GM19328 (cell line): Measurements from ENCODE around the gene PRDX4.
"Not testable (repeated sequence)": the region's sequence is repeated elsewhere in the genome, so short reads cannot be mapped to it uniquely, and the experiment has no call there.

Source experiments
- ATAC-seq: cut with Tn5 transposase; IDR thresholded peaks from one replicate; pipeline ENCODE4 v1.9.1; 2021; ENCODE audit warnings: mild to moderate bottlenecking, moderate library complexity; ENCODE audit not compliant: unreplicated experiment

PRDX4 gene

DNA sequence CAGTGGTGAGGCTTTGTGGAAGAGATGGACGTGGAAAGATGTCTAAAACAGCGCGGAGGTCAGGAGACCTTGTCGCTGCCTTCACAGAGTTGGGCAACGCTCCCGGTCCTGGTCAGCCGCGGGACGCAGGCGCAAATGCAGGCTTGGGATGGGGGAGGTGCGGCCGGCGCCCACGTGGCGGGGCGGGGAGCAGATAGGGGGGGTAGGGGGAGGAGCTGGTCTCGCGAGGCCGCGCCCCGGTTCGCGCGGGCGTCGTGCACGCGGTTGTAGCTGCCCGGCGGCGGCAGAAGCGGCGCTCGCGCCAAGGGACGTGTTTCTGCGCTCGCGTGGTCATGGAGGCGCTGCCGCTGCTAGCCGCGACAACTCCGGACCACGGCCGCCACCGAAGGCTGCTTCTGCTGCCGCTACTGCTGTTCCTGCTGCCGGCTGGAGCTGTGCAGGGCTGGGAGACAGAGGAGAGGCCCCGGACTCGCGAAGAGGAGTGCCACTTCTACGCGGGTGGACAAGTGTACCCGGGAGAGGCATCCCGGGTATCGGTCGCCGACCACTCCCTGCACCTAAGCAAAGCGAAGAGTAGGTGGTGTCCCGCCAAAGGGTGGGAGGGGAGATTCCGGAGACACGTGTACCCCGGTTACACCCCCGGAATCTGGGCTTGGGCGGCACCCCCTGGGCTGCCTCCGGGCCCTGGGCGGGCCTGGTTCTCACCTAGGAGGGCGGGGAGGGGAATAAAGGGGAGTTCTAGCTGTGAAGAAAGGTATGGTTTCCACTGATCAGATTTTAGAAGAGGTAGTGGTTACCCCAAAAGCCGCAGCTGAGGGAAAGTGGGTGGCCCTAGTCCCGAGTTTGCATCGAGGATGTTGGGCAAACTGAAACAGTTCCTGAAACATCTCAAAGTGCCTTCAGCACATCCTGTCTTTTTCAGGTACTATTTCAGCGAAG, at the start of gene PRDX4:
TSS of gene PRDX4 (plus strand) at position 255 of the 939 bp plus-strand sequence. CDS start at position 333, 78 bp downstream.
- ATAC-seq, result peak; percentile 57

DNA sequence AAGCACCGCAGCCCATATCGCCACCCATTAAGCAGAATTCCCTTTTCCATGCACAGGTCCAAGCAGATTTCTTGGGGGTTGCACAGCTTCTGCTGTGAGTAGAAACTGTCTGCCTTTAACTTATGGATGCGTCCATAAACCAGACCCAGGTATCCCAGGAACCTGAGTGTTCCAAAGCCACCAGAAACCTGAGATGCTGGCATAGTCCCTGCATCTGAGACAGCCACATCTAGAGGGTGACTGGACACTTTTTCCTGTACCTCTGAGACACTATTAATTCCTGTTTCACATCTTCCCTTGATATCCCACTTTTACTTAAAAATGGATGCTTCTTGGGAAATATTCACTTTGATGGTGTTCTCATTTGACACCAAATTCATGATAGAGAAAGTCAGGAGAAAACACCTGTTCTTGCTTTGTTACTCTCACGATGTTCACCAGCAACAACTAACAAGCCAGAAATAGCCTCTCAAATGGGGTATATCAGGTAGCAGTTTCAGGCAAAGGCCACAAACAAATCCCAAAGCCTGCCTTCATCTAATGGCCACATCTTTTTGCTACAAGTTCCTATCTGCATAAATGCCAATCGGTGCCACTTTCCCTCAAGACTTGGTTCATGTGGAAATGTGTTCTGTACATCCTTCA, 45.5 kb upstream of the PRDX4 start:
- no peak for ATAC-seq

DNA sequence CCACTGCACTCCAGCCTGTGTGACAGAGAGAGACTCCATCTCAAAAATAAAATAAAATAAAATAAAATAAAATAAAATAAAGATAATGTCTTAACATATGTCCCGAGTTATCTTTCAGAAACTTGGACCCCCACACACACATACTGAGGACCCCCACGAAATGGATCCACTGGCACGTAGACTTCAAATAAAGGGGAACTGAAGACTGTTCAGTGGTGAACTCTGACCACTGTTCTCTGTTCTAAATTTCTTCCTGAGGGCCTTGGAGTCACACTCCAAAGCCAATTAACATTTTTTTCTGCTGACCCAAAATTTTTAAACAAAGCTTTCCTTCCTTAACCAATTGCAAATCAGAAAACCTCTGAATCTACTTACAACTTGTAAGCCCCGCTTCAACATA, 43.5 kb upstream of the PRDX4 start:
- no peak for ATAC-seq

GRCh38 chrX:23626651-23627050, 40.6 kb upstream of the PRDX4 start:
- no peak for ATAC-seq

DNA sequence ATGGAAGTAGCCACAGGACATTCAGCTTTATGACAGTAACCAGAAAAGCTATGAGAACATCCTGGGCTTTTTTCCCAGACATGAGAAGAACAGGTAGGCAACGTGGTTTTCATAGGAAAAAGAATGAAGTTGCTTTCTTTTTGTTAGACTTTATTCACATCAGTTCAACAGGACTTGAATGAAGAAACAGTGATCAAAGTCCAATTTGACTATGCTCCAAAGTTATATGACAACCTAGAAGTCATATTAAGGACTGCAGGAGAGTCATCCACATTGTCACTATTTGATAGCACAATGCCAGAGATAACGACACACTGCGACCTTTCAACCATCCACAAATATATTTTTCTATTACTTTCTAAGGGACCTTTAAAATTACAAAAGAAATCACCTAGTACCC, 39.2 kb upstream of the PRDX4 start:
- no peak for ATAC-seq

GRCh38 chrX:23631136-23631535, 36.2 kb upstream of the PRDX4 start:
- no peak for ATAC-seq

GRCh38 chrX:23633834-23634580, 33.3 kb upstream of the PRDX4 start:
- ATAC-seq, result no peak

GRCh38 chrX:23637187-23637586, 30.1 kb upstream of the PRDX4 start:
- ATAC-seq, result no peak

DNA sequence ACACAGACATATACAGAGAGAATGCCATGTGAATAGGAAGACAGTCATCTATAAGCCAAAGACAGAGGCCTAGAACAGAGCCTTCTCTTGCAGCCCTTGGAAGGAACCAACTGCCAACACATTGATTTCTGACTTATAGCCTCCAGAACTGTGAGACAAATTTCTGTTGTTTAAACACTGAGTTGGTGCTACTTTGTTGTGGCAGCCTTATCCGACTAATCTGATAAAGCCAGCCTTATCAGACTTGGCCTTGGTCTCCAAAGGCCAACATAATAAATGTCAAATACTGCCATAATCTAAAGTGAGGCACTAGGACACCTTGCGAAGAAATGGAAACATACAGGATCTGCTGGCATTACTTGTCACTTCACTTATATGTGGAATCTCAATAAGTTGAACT, 24.3 kb upstream of the PRDX4 start:
- no peak for ATAC-seq

DNA sequence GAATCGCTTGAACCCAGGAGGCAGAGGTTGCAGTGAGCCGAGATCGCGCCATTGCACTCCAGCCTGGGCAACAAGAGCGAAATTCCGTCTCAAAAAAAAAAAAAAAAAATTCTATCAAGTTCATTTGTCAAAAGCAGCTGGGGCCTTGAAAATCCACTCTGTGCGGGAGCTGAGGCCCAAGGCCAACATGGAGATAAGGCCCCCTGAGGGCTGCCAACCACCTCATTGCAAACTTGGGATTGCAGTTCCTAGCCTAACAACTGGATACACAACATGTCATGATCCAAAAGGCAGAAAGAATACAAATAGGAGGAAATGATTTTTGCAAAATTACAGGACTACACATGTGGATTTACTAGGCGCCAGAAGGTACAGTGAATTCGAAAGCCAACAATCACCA, 22.5 kb upstream of the PRDX4 start:
- ATAC-seq, result no peak

DNA sequence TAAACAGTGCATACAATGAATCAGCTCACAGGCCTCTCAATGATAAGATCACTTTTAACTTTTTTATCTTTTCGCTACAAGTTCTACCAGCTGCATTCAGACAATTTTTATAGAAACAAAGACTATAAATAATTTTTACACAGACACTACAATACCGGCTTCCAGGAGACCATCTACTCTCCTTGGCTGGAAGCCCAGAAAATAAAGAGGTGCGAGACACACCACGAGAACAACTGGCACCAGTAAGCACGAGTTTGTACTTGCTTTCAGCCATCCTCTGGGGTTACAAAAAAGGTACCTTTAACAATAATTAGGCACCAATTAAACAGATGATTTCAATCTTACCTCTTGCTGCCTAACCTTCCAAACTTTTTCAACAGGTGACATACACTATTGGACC, 11.2 kb upstream of the PRDX4 start:
- no peak for ATAC-seq

DNA sequence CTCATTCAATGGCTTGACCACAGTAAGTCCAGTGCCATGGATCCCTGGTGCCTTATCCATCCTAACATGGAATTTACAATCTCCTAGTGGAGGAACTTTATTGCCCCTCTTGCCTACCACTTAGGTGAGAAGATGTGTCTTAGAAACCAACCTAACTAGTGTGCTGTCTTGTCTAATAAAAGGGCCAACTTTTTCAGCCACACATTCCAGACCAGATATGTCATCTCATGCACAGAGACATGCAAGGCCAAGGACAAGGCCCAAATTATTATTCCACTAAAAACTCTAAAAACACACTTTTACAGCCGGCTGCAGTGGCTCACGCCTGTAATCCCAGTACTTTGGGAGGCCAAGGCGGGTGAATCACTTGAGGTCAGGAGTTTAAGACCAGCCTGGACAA, 10.6 kb upstream of the PRDX4 start:
- ATAC-seq, result no peak

DNA sequence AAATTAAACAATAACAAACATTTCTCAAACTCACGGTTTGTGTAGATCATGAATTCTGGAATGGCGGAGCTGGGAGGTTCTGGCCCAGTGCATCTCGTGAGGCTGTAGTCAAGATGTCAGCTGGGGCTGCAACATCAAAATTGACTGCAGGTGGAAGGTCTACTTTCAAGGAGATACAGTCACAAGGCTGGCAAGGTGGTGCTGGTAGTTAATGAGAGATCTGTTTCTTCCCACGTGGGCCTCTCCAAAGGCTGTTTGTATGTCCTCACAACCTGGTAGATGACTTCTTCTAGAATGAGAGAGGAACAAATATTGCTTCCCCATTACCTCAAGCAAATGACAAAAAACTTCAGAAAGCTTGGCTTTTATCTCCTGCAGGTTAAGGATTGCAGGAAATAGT, 8.0 kb upstream of the PRDX4 start:
- no peak for ATAC-seq

GRCh38 chrX:23660083-23660765, 7.1 kb upstream of the PRDX4 start:
- not testable (repeated sequence) for ATAC-seq

DNA sequence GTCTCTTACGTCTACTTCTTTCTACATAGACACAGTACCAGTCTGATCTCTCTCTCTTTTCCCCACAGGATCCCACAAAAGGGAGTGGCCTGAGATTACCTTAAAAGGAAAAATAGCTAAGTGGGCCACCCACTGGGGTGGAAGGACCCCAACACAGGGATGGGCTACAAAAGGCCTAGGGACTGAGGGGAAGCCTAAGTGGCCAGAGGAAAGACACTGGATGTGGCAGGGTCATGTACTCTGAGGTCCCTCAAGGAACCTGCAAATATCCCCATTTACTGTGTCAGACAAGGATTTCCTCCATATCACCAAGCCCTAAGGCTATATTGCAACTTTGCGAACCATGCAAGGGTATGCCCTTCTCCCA, 6.5 kb upstream of the PRDX4 start:
- ATAC-seq, result no peak

- ATAC-seq, result no peak
Observed at GRCh38 chrX:23661671-23662070, 5.6 kb upstream of the PRDX4 start.

DNA sequence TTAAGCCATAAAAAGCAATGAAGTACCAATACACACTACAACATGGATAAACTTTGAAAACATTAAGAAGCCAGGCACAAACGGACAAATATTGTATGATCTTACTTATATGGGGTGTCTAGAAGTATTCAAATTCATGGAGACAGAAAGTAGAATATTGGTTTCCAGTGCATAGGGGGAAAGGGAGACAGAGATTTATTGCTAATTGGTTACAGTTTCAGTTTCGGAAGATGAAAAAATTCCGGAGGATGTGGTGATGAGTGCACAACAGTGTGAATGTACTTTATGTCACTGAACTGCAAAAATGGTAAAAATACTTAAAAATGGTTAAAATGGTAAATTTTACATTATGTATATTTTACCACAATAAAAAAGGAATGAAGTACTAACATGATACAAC, 5.1 kb upstream of the PRDX4 start:
- ATAC-seq, result peak; percentile 41

GRCh38 chrX:23662853-23663252, 4.4 kb upstream of the PRDX4 start:
- ATAC-seq, result no peak

DNA sequence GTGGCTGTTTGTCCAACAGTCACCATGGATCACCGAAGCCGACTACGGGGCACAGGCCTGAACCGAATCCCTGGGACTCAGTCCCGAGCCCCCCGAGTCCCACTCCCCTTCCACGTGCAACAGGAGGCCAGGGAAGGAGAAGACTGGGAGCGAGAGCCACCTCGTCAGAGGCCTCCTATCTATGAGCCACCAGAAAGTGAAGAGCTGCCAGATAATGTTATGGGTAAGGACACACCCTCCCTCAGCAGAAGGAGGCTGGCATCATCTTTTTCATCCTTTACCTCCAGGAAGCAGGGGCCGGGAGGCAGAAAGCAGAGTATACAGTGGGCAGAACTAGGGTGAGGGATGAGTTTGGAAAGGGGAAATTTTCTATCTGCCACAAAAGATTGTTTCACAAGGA, 2.8 kb upstream of the PRDX4 start:
- no peak for ATAC-seq

- ATAC-seq, result no peak
Observed at GRCh38 chrX:23666282-23666681, 1.0 kb upstream of the PRDX4 start.

DNA sequence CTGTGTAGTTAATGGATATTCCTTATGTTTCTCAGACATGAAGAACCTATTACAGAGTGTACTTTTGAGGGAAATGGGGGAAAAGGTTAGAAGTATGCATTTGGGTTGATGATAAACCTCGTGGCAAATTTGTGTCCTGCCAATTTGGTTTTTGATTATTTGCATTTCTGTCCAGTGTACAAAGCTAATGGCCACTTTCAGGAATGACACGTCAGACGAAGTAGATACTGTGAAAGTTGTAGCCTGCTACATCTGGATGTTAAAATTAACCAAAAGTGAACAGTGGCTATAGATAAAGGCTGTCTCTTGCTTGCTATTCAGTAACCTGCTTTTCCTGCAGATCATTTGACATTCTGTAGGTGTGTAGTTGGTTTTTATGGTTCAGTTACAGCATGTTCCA, 1.0 kb downstream of the PRDX4 start:
- no peak for ATAC-seq
